ENCODE data around the gene TMED5.

DNA sequence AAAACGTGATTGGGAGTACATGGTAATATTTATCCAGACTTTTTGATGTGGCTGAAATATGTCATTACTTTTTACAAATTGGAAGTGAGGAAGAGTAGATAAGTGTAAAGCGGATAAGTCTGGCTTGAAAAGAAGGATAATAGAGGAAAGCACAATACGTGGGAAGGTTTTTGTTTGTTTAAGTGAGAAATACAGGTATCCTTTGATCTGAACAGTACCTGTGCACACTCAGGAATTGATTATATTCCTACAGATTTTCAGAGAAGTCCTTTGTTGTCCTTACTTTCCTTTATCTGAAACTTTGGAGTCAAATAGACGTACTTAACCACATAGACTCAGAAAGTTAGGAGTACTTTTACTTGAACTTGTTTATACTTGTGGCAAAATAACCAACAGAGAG is 20.5 kb upstream of the TMED5 start:
- no peak for TF ChIP-seq POLR2A (IDR thresholded peaks at IDR 0.05)
- TF ChIP-seq, protein P1, sequence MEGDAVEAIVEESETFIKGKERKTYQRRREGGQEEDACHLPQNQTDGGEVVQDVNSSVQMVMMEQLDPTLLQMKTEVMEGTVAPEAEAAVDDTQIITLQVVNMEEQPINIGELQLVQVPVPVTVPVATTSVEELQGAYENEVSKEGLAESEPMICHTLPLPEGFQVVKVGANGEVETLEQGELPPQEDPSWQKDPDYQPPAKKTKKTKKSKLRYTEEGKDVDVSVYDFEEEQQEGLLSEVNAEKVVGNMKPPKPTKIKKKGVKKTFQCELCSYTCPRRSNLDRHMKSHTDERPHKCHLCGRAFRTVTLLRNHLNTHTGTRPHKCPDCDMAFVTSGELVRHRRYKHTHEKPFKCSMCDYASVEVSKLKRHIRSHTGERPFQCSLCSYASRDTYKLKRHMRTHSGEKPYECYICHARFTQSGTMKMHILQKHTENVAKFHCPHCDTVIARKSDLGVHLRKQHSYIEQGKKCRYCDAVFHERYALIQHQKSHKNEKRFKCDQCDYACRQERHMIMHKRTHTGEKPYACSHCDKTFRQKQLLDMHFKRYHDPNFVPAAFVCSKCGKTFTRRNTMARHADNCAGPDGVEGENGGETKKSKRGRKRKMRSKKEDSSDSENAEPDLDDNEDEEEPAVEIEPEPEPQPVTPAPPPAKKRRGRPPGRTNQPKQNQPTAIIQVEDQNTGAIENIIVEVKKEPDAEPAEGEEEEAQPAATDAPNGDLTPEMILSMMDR (IDR thresholded peaks at IDR 0.05), result no peak

Data from Peyer's patch (tissue), 4 donors.